Thyroid gland (tissue), 4 donors: ENCODE measurements around the gene TNFAIP8.

ENCODE experiments used
- POLR2A ChIP-seq, 2 donors: fragments of 450-650 bp; IDR thresholded peaks; one replicate each; pipeline ENCODE4 v1.6.1; 2017; ENCODE audit warnings: antibody characterized with exemption in 2 of 2, mild to moderate bottlenecking in 2 of 2, moderate library complexity in 1 of 2
- TF ChIP-seq, protein P1 (sequence below), 6 experiments: fragments of 200-600 bp in 3 of 6; fragments of 450-650 bp in 3 of 6; sonication (generic) in 3 of 6; IDR thresholded peaks; one replicate each; pipeline ENCODE4 v1.5.1; 2016 to 2019; ENCODE audit warnings: antibody characterized with exemption in 6 of 6, mild to moderate bottlenecking in 2 of 6, inconsistent platforms in 1 of 6, moderate library complexity in 1 of 6

DNA sequence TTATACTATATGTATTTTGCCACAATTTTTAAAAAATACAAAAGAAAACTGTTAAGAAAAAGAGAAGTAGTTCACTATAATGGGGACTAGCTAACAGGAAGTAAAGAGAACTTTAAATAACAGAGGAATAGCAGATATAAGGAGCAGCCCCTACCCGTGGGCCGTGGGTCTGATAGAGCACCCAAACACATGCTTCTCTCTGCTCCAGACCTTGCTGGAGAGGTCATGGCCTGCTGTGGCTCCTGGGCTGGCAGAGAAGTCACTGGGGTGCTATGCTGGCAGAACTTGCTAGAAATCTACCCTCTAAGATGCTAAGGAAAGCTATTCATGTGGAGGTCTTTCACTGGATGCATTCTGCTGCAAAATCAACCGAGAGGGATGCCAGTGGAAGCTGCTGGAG, 10.0 kb upstream of the TNFAIP8 start:
- TF ChIP-seq, protein P1, sequence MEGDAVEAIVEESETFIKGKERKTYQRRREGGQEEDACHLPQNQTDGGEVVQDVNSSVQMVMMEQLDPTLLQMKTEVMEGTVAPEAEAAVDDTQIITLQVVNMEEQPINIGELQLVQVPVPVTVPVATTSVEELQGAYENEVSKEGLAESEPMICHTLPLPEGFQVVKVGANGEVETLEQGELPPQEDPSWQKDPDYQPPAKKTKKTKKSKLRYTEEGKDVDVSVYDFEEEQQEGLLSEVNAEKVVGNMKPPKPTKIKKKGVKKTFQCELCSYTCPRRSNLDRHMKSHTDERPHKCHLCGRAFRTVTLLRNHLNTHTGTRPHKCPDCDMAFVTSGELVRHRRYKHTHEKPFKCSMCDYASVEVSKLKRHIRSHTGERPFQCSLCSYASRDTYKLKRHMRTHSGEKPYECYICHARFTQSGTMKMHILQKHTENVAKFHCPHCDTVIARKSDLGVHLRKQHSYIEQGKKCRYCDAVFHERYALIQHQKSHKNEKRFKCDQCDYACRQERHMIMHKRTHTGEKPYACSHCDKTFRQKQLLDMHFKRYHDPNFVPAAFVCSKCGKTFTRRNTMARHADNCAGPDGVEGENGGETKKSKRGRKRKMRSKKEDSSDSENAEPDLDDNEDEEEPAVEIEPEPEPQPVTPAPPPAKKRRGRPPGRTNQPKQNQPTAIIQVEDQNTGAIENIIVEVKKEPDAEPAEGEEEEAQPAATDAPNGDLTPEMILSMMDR (IDR thresholded peaks at IDR 0.05), result no peak
- no peak for TF ChIP-seq POLR2A (IDR thresholded peaks at IDR 0.05)
